HEK293T (cell line): Measurements from ENCODE around the gene LMX1B.
A peak's percentile ranks its signal among the peaks of the same experiment; 100 is the strongest.

Source experiments
- CTCF ChIA-PET: fragments of 350-600 bp; formaldehyde crosslinking; extraction: SDS; loops from one replicate; lab custom pipeline; 2021; ENCODE audit warnings: antibody characterized with exemption, inconsistent platforms; lab: Yijun Ruan, JAX
- POLR2A ChIA-PET: fragments of 350-600 bp; formaldehyde crosslinking; extraction: SDS; loops from one replicate; lab custom pipeline; 2020; ENCODE audit warnings: antibody characterized with exemption, inconsistent platforms; lab: Yijun Ruan, JAX
- DNase-seq: peaks from one replicate; pipeline ENCODE4 v3.0.0; 2012; ENCODE audit warnings: mixed read lengths; ENCODE audit errors: extremely low spot score
- ARNT ChIP-seq: fragments of 450-650 bp; IDR thresholded peaks from 2 replicates; pipeline ENCODE4 v1.6.1; 2017; ENCODE audit warnings: mild to moderate bottlenecking
- BHLHE40 ChIP-seq: fragments of 450-650 bp; IDR thresholded peaks from 2 replicates; pipeline ENCODE4 v1.6.1; 2016; ENCODE audit warnings: mild to moderate bottlenecking, moderate library complexity, borderline replicate concordance
- CTBP1 ChIP-seq: fragments of 450-650 bp; IDR thresholded peaks from 2 replicates; pipeline ENCODE4 v1.6.1; 2016; ENCODE audit warnings: borderline replicate concordance
- ELF4 ChIP-seq: fragments of 450-650 bp; IDR thresholded peaks from 2 replicates; pipeline ENCODE4 v1.6.1; 2017; ENCODE audit warnings: antibody characterized with exemption
- FOXA1 ChIP-seq: fragments of 450-650 bp; IDR thresholded peaks from 2 replicates; pipeline ENCODE4 v1.6.1; 2016; ENCODE audit warnings: mild to moderate bottlenecking
- FOXK2 ChIP-seq: fragments of 450-650 bp; IDR thresholded peaks from 2 replicates; pipeline ENCODE4 v1.6.1; 2016; ENCODE audit warnings: mild to moderate bottlenecking
- FOXM1 ChIP-seq: fragments of 450-650 bp; IDR thresholded peaks from 2 replicates; pipeline ENCODE4 v1.6.1; 2017; ENCODE audit warnings: mild to moderate bottlenecking, borderline replicate concordance
- HDGF ChIP-seq: fragments of 450-650 bp; IDR thresholded peaks from 2 replicates; pipeline ENCODE4 v1.6.1; 2017; ENCODE audit warnings: antibody characterized with exemption, borderline replicate concordance
- L3MBTL2 ChIP-seq: fragments of 450-650 bp; conservative IDR thresholded peaks from 2 replicates; pipeline ENCODE4 v1.6.1; 2016; ENCODE audit warnings: mild to moderate bottlenecking
- LEF1 ChIP-seq: fragments of 450-650 bp; IDR thresholded peaks from 2 replicates; pipeline ENCODE4 v1.6.1; 2017; ENCODE audit warnings: mild to moderate bottlenecking, borderline replicate concordance
- NFRKB ChIP-seq: fragments of 450-650 bp; IDR thresholded peaks from 2 replicates; pipeline ENCODE4 v1.6.1; 2016; ENCODE audit warnings: mild to moderate bottlenecking, moderate library complexity
- SP1 ChIP-seq: fragments of 450-650 bp; IDR thresholded peaks from 2 replicates; pipeline ENCODE4 v1.6.1; 2017
- SUZ12 ChIP-seq: fragments of 450-650 bp; IDR thresholded peaks from 2 replicates; pipeline ENCODE4 v1.6.1; 2016; ENCODE audit warnings: mild to moderate bottlenecking
- TARDBP ChIP-seq: fragments of 450-650 bp; IDR thresholded peaks from 2 replicates; pipeline ENCODE4 v1.6.1; 2016
- ZNF384 ChIP-seq: fragments of 450-650 bp; IDR thresholded peaks from 2 replicates; pipeline ENCODE4 v1.6.1; 2016
- TF ChIP-seq, protein P1 (sequence below): fragments of 450-650 bp; IDR thresholded peaks from 2 replicates; pipeline ENCODE4 v1.6.1; 2016

Gene LMX1B

DNA sequence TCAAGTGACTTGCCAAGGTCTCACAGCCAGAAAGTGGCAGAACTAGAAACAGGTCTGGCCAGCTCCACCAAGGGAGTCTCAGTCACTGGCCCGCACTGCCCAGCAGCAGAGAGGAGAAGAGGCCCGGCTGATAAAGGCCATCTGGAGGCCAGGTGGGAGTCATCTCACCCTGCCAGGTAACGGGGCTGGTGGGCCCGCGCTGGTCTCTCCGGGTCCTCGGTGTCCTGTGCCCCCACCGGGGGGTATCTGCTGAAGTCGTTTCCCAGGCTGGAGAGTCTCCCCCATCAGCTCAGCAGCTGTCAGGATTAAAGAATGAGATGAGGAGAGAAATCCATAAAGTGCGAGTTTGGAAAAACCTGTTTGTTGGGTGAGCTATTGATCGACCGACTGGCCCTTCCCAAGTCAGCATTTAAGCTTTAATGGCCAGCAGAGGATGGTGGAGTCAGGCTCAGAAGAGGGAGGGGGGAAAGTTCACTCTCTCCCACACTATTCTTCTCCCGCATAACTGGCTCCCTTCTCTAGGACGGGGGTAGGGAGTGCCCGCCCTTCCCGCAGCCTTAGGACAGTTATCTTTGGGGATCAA, 30.3 kb downstream of the LMX1B start:
- no peak for TF ChIP-seq ELF4
- TF ChIP-seq SP1 = no peak
- TF ChIP-seq SUZ12 = no peak
- no peak for TF ChIP-seq CTBP1
- no peak for TF ChIP-seq FOXA1
- no peak for TF ChIP-seq LEF1
- no peak for TF ChIP-seq HDGF
- TF ChIP-seq NFRKB = no peak
- TF ChIP-seq BHLHE40 = no peak
- no peak for TF ChIP-seq L3MBTL2
- TF ChIP-seq FOXK2 = no peak
- no peak for TF ChIP-seq TARDBP
- TF ChIP-seq, protein P1, sequence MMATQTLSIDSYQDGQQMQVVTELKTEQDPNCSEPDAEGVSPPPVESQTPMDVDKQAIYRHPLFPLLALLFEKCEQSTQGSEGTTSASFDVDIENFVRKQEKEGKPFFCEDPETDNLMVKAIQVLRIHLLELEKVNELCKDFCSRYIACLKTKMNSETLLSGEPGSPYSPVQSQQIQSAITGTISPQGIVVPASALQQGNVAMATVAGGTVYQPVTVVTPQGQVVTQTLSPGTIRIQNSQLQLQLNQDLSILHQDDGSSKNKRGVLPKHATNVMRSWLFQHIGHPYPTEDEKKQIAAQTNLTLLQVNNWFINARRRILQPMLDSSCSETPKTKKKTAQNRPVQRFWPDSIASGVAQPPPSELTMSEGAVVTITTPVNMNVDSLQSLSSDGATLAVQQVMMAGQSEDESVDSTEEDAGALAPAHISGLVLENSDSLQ = no peak
- TF ChIP-seq FOXM1 = no peak
- TF ChIP-seq ARNT = no peak
- no peak for TF ChIP-seq ZNF384
- no peak for DNase-seq
- ChIA-PET POLR2A (interaction anchor here (0.9 kb wide), 1 partner anchor 161 kb away, joined by 3 read pairs; the partner anchor contains the start of gene ZBTB43), CTCF (no interaction called here)

DNA sequence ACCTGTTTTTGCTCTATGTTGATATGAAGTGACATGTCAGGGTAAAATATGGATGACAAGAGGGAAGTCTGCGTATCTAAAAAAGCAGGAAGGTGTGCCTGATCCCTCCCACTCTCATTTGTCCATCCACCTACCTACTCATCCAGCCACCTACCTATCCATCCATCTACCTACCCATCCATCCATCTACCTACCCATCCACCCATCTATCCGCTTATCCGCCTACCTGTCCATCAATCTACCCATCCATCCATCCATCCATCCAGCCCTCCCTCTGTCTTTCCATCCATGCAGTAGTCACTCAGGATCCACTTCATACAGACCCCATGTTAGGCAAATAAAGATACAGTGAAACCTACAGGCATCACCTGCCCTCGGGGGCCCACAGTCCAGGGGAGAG, 32.4 kb downstream of the LMX1B start:
- TF ChIP-seq FOXM1 = no peak
- TF ChIP-seq, protein P1 = peak; percentile 4; the same call in 1 of the 2 replicates
- CTCF ChIA-PET = no interaction called here
- no peak for DNase-seq
- POLR2A ChIA-PET = no interaction called here

DNA sequence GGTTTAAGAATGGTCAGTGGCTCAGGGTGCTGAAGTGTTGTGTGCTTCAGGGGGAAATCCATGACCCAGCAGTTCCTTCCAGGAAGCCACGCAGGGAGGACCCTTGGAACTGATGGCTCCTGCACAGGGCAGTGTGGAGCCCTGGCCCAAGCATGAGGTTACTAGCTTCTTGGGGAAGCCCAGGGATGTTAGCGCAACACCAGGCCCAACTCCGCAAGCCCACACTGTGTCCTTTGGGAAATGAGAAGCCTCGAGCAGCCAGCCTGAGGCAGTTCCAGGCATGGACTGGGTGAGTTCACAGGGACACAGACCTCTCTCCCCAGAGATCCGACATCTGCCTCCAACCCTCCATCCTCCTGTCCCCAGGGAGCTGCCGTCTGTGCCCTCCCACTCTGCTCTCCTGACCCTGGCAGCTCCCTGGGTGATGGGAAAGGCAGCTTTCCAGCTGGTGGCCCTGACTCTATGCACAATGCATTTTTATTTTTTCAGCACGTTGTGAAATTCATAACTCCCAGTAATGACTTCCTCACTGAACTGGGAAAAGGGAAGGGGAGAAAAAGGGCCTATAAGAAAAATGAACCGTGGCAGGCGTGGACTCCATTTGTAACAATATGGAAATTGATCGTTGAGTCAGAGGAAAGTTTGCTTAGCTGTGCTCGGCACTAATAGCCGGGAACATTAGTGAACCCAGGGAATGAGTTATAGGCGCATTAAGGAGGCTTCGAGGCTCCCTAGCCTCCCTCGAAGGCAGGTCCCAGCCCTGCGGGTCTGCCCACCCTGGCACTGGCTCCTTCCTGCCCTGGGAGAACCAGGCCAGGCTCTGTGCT, 34.1 kb downstream of the LMX1B start:
- POLR2A ChIA-PET = no interaction called here

DNA sequence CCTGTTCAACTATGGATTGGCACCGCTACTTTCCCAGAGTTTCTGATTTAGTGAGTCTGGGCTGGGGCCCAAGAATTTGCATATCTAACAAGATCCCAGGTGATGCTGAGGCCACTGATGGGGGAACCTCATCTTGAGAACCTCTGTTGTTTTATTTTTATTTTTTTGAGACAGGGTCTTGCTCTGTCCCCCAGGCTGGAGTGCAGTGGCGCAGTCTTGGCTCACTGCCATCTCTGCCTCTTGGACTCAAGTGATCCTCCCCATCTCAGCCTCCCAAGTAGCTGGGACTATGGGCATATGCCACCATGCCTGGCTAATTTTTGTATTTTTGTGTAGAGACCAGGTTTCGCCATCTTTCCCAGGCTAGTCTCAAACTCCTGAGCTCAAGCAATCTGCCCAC, 35.7 kb downstream of the LMX1B start:
- no peak for TF ChIP-seq SUZ12
- TF ChIP-seq FOXM1 = no peak
- no peak for TF ChIP-seq LEF1
- TF ChIP-seq FOXK2 = no peak
- no peak for TF ChIP-seq L3MBTL2
- no peak for TF ChIP-seq SP1
- TF ChIP-seq ARNT = no peak
- no peak for TF ChIP-seq ELF4
- TF ChIP-seq FOXA1 = no peak
- TF ChIP-seq, protein P1 = no peak
- TF ChIP-seq TARDBP = no peak
- TF ChIP-seq ZNF384 = no peak
- no peak for TF ChIP-seq NFRKB
- TF ChIP-seq CTBP1 = no peak
- TF ChIP-seq HDGF = no peak
- TF ChIP-seq BHLHE40 = no peak
- no peak for DNase-seq
- ChIA-PET CTCF (interaction anchor here (1.4 kb wide), 1 partner anchor 11 kb away, joined by 4 read pairs; no protein-coding TSS in a partner anchor), POLR2A (no interaction called here)

More for the DNA sequence above, 34.1 kb downstream of the LMX1B start:
- TF ChIP-seq ZNF384 = no peak
- no peak for TF ChIP-seq SP1
- TF ChIP-seq CTBP1 = no peak
- TF ChIP-seq L3MBTL2 = no peak
- TF ChIP-seq BHLHE40 = no peak
- no peak for TF ChIP-seq NFRKB
- TF ChIP-seq, protein P1 = no peak
- no peak for TF ChIP-seq HDGF
- no peak for TF ChIP-seq FOXM1
- TF ChIP-seq LEF1 = no peak
- no peak for TF ChIP-seq FOXA1
- TF ChIP-seq ARNT = no peak
- DNase-seq = no peak
- CTCF ChIA-PET = no interaction called here
